Activated CD4-positive, alpha-beta T cell treated with anti-CD3 and anti-CD28 coated beads, Interleukin-2, amount 50 U/mL, for 4 hours (primary cell): ENCODE data around the gene LRRC3.

ENCODE experiments used
- DNase-seq, 2 experiments: peaks; one replicate each; pipeline ENCODE4 v3.0.0-alpha.2; 2020

LRRC3 gene

DNA sequence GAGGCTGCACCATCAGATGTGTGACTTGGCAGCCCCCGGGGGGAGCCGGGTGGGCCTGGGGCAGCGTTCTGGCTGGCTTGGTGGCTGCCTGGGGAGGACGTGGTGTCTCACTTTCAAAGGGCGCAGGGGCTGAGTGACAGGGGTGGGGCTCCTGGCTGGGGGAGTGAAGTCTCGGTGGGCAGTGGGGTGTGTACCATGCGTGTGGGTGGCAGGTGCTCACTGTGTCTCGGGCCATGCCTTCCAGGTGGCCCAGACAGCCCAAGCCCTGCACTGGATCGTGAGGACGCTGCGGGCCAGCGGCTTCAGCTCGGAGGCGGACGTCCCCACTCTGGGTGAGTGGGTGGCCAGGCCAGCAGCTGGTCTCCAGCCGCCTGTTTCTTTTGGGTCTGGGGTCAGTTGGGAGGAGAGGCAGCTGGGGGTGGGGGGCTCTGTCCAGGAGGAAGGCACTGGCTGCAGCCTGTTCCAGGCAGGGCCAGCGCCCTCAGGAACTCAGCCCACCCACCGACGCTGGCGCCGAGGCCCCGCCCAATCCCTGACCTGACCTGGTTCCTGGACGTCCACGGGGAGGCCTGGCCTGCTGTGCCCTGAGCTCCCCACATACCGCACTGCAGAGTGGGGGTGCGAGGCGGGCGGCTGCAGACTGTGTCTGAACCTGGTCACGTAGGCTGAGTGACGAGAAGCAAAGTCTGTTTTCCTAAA, 30.6 kb upstream of the LRRC3 start:
- no peak for DNase-seq

DNA sequence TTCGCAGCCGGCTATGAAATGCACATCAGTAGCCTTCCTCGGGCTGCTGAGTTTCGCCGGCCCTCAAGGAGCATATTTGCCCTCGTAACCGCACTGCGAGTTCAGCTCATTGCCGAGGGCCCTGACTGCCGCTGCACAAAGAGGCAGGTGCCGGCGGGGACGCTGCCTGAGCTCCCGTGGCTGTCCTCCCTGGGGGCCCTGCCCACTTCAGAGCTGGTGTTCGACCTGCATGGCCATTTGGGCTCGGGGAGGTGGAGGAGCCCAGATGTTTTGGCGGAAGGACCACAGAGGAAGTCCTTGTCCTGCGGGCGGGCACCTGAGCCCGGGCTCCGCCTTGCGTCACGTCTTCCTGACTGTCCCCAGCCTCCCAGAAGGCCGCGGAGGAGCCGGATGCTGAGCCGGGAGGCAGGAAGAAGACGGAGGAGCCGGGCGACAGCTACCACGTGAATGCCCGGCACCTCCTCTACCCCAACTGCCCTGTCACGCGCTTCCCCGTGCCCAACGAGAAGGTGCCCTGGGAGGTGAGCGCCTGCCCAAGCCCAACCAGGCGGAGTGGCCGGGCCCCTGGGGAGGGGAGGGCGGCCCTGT, 29.9 kb upstream of the LRRC3 start:
- DNase-seq, result no peak

DNA sequence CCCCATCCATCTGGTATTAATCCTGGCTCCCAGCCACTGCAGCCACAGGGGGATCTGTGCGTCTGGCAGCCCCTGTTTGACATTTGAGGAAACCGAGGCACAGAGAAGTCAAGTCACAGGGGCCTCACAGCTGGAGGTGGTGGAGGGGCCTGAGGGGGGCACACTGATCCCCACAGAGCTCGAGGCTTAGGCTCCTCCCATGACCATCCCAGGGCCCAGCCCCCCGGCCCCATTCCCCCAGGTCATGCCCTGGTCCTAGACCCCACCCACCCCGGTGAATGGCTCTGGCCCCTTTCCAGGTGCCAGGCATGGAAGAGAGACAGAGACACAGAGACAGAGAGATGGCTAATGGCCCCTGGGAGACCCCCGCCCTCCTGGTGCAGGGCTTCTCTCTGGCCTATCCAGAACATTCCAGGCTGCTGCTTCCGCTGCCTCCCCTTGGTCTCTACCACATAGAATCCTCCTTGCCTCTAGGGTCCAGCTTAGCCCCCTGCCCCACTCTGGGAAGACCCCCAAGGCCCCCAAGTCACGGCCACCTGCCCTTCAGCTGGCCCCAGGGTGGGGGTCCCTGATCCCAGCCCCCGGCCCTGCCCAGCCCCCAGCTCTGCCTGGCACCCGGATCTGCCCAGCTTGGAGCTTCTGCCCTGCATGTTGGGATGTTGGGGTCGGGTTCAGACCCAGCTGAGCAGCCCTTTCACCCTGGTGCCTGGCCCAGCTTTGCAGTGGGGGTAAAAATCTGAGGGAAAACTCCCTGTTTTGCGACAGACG, 29.2 kb upstream of the LRRC3 start:
- no peak for DNase-seq

DNA sequence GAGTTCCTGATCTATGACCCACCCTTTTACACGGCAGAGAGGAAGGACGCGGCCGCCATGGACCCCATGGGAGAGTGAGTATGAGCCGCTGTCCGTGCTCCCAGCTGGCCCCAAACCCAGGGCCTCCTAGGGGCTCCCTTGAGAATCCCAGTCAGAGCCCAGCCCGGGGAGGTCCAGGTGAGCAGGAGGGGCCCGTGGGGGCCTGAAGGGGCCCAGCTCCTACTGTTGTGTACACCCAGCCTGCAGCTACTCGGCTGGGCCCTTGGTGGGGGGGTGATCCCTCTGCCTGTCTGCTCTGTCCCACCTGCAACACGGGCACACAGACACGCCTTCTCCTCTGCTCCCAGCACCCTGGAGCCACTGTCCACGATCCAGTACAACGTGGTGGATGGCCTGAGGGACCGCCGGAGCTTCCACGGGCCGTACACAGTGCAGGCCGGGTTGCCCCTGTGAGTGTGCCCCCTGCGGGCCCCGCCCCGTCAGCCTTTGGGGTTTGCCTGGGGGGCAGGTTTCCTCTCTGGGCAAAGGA, 28.6 kb upstream of the LRRC3 start:
- no peak for DNase-seq

DNA sequence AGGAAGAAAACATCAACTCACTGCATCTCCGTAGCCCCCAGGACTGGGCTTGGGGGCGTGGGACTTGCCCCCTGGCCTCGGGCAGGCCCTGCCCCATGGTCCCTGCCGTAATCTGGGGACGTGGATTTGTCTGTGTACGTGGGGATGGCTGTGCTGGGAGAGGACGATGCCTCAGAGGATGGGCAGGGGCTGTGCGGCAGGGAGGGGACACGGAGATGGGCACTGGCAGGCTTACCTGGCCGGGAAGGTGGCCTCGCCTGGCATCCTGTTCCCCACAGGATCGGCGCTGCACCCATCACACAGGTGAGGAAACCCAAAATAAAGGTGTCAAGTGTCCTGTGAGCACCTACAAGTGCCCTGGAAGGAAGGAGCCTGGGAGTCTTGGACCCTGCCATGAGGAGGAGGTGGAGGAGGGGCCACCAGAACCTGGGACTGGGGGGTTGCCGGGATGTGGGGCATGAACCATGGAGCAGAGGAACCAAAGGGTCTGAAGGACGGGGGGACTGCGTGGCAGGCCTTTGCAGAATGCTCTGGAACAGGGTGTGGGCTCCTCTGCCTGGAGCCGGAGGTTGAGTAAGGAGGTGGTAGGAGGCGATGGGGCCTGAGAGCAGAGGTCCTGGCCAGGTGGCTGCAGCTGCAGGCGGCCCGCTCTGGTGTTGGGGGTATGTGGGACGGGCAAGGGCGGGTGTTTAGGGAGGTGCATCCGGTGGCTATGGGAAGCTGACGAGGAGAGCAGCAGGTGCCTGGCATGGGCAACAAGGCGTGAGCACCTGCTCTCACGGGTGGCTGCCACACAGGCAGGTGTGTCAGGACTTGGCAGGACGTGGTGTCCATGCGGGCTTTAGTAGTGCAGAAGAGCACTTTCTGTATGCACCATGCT, 27.8 kb upstream of the LRRC3 start:
- DNase-seq, result no peak

DNA sequence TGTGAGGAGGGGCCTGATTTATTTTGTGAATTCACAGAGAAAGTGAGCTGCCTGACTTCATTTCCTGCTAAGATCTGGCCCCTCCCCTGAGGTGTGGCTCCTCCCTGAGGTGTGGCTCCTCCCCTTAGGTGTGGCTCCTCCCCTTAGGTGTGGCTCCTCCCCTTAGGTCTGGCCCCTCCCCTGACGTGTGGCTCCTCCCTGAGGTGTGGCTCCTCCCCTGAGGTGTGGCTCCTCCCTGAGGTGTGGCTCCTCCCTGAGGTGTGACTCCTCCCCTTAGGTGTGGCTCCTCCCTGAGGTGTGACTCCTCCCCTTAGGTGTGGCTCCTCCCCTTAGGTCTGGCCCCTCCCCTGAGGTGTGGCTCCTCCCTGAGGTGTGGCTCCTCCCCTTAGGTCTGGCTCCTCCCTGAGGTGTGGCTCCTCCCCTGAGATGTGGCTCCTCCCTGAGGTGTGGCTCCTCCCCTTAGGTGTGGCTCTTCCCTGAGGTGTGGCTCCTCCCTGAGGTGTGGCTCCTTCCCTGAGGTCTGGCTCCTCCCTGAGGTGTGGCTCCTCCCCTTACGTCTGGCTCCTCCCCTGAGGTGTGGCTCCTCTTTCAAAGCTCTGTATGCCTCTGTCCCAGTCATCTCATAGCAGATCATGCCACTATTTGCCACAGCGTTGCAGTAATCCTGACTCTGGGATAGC, 26.9 kb upstream of the LRRC3 start:
- peak; percentile 16 to 17 for DNase-seq

DNA sequence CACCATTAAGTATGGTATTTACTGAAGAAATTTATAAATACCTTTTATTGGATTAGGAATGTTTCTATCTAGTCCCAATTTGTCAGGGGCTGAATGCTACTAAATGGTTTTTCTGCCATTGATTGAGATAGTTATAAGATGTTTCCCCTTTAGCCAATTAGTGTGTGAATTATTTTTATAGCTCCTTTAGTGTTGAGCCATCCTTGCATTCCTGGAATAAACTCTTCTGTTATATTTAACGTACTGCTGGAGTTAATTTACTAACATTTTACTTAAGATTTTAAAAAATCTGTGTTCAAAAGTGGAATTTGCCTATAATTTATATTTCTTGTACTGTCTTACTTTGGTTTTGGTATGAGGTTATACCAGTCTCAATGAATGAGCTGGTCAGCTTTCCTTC, 25.4 kb upstream of the LRRC3 start:
- DNase-seq, result no peak

DNA sequence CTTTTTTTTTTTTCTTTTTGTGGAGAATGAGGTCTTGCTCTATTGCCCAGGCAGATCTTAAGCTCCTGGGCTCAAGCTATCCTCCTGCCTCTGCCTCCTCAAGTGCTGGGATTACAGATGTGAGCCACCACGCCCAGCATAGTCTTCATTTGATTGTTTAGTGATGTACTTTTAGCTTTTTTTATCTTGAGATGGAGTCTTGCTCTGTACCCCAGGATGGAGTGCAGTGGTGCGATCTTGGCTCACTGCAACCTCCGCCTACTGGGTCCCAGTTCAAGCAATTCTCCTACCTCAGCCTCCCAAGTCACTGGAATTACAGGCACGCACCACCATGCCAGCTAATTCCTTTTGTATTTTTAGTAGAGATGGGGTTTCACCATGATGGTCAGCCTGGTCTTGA, 24.0 kb upstream of the LRRC3 start:
- DNase-seq, result no peak

DNA sequence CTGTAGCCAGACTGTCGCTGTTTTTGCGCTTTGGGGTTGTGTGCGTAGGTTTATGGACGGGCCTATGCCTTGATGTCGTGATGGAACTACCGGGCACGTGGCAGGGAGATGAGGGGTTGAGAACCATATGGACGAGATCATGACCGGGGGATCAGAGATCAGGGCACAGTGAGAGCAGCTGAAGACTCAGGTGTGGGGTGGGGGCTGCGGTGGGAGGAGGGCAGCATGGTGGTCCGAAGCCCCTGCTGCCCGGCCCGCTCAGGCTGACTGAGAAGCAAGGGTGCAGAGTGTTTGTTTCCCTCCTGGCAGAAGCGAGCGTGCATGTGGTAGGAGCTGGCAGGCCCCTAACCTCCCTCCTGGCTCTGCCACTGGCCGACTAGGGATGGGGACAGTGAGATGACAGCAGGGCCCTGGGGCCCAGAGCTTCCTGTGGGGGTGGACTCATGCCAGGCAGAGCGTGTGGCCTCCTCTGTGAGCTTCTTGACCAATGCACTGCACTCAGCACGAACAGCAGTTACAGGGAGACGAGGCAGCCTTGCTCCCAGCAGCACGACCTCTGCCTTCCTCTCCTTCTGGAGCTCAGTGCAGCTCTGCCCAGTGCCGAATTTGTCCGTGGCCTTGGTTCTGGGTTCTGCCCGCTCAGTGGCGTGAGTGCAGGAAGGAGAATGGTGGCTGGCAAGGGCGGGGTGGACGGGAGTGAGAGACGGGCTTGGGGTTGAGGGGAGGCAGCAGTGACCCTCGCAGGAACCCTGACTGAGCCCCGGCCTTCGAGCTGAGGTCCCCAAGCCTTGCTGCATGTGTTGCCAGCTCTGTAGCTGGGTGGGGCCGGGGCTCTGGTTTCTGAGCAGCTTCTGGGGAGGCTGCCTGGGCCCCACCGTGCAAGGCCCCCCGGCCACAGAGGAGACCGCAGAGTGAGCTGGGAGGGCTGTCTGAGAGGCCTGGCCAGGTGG, 22.2 kb upstream of the LRRC3 start:
- DNase-seq, result no peak

DNA sequence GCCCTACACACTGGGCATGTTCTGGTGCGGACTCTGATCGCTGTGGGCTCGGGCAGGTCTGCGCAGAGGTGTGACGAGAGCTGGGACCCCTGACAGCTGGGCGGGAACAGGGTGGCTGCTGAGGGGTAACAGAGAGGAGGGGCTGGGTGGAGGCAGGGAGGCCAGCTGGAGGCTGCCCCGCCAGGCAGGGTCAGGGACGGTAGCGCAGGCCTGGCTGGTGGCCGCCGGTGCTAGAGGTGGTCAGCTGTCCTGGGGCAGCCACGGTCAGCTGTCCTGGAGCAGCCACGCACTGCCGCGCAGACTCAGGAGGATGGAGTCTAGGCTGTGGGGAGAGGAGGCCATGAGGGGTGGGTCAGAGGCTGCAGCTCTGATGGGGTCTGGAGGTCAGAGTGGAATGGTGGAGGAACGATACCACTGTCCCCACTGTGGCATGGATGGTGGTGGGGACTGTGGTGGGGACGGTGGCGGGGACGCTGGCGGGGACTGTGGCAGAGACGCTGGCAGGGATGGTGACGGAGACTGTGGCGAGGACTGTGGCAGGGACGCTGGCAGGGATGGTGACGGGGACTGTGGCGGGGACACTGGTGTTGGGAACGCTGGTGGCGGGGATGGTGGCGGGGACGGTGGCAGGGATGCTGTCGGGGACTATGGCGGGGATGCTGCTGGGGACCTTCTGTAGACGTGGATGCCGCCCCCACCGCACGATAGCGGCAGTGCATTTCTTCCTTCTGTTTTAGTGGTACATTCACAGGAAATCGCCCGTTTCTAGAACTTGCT, 21.3 kb upstream of the LRRC3 start:
- no peak for DNase-seq

DNA sequence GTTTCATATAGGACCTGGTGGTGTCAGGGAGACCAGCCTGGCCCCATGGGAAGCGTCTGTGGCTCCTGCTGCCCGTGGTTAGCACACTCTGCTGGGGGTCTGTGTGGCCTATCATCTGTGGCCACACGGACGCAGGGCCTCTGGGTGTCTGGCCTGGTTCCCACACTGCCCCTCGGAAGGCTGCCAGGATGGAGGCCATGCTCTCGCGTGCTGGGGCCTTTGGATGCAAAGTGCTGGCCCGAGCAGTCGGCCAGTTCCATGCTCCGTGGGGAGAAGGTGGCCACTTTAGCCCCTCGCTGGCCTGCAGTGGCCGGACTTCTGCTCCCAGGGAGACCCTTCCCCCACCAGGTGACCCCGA, 20.8 kb upstream of the LRRC3 start:
- DNase-seq, result no peak

DNA sequence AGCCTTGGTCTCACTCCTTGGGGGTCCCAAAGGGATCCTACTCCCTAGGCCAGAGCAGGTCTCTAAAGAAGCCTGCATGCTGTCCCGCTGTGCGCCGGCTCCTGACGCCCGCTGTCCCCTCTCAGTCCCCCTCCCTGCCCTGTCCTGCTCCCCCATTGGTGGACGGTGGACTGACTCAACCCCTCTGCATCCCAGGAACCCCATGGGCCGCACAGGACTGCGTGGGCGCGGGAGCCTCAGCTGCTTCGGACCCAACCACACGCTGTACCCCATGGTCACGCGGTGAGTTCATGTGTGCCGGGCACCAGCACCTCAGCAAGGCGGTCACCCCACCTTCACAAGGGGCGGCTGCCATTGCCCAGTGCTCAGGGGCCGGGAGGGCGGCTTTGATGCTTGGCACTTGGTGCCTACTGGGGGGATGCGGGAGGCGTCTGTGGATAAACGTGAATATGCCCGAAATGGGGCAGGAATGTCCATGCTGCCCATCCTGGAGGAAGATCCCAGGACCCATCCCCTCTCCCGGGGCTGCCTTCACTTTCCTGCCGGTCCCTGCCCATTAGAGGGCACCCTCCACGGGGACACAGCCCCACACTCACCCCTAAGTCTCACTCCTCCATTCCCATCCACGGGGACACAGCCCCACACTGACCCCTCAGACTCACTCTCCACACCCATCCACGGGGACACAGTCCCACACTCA, 20.2 kb upstream of the LRRC3 start:
- no peak for DNase-seq

DNA sequence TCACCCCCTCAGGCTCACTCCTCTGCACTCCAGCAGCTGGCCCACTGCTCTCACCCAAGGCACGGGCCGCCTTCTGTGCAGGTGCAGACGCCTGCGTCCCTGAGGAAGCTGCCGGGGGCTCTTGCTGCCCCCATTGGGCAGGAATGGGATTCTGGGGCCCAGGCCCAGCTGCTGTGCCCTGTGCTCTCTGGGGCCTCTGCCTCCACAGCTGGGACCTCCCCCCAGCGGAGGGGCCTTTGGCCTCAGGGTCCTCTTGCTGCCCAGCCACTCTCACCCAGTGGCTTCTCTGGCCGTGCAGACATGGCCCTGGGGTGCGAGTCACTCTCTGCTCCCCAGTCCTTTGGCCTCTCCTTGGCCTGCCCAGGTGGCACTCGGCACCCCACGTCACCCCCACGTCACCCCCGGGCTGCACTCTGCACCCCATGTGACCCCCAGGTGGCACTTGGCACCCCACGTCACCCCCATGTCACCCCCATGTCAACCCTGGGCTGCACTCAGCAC, 19.1 kb upstream of the LRRC3 start:
- DNase-seq, result no peak

DNA sequence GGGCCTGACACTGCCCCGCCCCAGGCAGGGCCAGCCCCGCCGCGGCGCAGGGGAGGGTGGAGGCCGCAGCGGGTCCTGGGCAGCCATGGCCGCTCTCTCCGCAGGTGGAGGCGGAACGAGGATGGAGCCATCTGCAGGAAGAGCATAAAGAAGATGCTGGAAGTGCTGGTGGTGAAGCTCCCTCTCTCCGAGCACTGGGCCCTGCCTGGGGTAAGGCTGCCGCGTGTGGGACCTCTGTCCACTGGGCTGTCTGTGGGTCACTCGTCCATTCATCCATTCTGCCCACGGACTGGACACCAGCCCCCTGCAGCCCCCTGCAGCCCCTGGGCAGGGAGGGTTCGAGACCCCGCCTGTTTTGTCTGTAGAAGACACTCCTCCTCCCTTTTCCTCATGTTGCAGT, 18.4 kb upstream of the LRRC3 start:
- no peak for DNase-seq

DNA sequence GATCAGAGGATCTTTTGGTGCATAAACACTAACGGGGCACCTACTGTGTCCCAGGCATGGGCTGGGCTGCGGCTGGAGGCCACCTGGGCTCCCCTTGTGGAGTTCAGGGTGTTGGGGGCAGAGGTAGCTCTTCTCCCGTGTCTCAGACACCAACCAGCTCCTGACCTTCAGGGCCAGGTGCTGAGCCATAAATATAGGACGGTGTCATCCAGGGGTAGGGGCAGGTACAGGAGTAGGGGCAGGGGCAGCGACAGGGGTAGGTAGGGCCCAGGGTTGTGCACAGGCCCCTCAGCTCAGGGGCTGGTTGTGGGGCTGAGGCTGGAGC, 18.0 kb upstream of the LRRC3 start:
- DNase-seq, result no peak

DNA sequence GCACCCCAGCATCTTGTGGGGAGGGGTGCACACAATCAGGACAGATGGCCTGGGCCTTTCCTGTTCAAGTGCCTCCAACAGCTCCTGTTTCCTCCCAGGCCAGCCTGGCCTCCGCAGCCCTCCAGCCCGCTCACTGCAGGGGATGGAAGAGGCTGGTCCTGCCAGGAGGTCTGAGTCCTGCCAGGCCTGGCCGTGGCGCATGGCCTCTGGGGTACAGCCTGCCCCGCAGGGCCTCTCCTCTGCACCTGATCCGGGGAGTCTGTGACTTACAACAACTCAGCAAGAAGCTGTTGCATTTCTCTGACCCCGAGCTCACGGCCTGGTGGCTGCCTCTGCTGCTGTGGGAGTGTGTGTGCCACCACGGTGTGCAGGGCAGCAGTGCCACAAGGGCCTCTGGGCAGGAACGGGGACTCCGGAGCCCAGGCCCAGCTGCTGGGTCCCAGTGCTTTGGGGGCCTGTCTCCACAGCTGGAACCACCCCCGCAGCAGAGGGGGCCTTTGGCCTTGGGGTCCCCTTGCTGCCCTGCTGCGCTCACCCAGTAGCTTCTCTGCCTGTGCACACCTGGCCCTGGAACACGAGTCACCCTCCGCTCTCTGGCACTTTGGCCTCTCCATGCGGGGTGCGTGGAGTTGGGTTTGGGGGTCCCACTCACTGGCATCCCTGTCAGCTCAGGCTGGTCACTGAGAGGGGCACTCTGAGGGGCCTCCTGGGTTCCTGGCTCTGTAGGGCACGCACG, 17.4 kb upstream of the LRRC3 start:
- no peak for DNase-seq

DNA sequence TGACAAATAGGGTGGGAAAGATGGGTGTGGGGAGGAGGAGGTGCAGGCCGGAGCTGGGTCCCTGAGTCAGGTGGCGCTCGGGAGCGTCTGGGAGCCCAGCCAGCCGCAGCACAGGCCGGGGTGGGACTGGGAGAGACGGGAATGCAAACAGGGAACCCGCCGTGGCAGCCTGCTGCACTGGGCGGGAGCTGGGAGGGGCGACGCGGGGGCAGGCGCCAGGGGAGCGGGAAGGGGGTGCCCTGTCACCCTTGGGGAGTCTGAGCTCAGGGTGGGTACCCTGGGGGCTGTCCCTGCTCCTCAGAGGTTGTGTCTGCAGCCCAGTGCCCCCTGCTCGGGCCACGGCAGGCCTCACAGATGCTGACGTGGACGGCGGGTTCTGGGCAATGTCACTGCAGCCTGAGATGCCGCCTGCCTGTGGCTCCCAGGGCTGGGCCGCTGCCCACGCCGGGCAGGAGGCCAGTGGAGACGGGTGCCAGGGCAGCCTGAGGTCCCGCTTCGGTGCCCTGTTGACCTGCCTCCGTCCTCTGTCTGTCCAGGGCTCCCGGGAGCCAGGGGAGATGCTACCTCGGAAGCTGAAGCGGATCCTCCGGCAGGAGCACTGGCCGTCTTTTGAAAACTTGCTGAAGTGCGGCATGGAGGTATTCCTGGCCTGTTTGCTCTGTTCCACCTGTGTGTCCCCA, 16.6 kb upstream of the LRRC3 start:
- DNase-seq, result no peak

DNA sequence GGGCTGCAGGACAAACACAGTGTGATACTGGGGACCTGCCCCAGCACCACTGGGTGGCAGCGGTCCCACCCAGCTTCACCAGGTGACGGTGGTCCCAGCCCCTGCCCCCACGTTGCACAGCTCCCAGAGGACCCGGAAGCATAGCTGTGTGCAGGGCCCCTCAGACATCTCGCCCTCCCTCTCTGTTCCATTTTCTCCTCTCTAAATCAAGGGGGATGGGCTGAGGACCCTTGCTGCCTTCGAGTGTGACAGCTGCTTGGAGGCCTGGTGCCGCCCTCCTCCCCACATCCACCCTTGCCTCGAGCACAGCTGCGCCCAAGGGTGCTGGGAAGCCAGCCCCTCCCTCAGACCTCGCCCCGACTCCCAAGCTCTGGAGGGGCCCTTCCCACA, 16.1 kb upstream of the LRRC3 start:
- no peak for DNase-seq
